SK-N-MC (cell line): ENCODE results near the gene ITPKB.

Source experiments
- EZH2 ChIP-seq: fragments of 200-600 bp; sonication (generic); IDR thresholded peaks from one replicate; pipeline ENCODE4 v1.6.1; 2017; ENCODE audit warnings: antibody characterized with exemption
- FOXP2 ChIP-seq: optimal IDR thresholded peaks from 2 replicates; pipeline ENCODE3; 2011; ENCODE audit warnings: mild to moderate bottlenecking, moderate library complexity; ENCODE audit not compliant: insufficient read depth; ENCODE audit errors: extremely low read length, control extremely low read depth
- POLR2AphosphoS5 ChIP-seq: IDR thresholded peaks from 2 replicates; pipeline ENCODE4 v1.6.1; 2012; ENCODE audit warnings: mild to moderate bottlenecking, low read depth, low read length, borderline replicate concordance

DNA sequence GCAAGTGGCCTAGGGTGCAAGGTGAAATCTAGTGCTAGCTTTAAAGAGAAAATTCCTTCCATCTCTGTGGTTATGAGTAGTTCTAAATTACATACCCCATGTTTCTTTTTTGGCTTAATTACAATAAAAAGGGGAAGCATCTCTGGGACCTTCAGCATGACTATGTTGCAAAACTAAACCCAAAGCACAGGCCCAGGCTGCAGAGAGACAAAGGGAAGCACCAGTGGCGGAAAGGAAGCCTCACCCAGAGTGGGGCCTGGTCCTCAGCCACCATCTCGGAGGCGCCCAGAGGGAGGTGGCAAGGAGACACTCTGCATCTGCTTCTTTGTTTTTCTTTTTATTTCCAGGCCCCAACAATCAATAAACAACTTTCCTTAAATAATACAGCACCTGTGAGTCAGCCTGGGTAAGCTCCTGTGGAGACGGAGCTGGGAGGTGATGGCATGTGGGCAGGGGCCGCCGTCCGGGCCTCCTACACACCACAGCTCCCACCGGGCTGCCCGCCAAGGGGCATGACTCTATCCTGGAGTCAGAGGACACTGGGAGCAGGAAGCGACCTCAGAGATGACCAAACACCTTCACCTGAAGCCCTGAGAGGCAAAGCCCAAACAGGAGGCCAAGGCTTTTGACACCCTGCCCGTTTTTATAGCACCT lies 21.7 kb downstream of the ITPKB start:
- TF ChIP-seq POLR2AphosphoS5 = no peak
- no peak for TF ChIP-seq EZH2
- no peak for TF ChIP-seq FOXP2
